Hepatocyte (in vitro differentiated cells): ENCODE results near the gene EME2.

Experiments used
- EZH2phosphoT487 ChIP-seq: fragments of 200-600 bp; sonication (generic); IDR thresholded peaks from one replicate; pipeline ENCODE4 v1.6.1; 2018; ENCODE audit warnings: antibody characterized with exemption, mild to moderate bottlenecking, low read depth, moderate library complexity; ENCODE audit not compliant: unreplicated experiment, severe bottlenecking
- TF ChIP-seq, protein P1 (sequence below): fragments of 200-600 bp; sonication (generic); IDR thresholded peaks from 2 replicates; pipeline ENCODE4 v1.5.1; 2016; ENCODE audit warnings: antibody characterized with exemption, mild to moderate bottlenecking; ENCODE audit not compliant: poor library complexity

DNA sequence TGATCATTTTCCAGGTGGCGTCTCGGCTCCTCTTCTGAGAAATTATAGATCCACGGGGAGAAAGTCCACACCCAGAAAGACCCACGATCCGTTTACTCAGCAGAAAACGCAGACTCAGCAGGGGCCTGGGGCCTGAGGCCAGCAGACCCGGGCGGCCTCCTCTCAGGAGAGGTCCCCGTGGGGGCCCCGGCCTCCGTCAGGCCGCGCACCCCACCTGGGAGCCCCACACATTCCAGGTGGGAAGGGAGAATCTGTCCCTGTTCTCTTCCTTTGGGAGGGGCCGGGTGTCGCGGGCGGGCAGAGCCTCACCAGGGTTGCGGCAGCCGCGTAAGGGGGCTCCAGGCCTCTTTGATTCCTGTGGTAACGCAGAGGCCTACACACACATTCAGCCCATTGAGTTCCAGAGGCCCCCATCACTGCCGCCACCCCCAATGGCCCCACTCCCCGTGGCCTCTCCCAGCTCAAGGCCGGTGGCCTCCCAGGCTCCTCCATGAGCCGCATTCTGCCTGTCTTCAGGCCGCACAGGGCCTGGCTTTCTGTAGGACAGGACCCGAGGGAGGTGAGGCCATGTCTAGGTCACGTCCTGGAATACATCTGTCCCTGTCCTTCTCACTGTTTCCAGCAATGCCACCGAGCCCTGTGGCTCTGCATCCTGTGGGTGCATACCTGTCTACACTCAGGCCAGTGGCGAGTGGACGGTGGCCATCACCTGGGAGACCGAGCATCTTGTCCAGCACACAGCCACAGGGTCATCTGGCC lies 22.5 kb downstream of the EME2 start:
- TF ChIP-seq, protein P1, sequence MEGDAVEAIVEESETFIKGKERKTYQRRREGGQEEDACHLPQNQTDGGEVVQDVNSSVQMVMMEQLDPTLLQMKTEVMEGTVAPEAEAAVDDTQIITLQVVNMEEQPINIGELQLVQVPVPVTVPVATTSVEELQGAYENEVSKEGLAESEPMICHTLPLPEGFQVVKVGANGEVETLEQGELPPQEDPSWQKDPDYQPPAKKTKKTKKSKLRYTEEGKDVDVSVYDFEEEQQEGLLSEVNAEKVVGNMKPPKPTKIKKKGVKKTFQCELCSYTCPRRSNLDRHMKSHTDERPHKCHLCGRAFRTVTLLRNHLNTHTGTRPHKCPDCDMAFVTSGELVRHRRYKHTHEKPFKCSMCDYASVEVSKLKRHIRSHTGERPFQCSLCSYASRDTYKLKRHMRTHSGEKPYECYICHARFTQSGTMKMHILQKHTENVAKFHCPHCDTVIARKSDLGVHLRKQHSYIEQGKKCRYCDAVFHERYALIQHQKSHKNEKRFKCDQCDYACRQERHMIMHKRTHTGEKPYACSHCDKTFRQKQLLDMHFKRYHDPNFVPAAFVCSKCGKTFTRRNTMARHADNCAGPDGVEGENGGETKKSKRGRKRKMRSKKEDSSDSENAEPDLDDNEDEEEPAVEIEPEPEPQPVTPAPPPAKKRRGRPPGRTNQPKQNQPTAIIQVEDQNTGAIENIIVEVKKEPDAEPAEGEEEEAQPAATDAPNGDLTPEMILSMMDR: no peak
- TF ChIP-seq EZH2phosphoT487: no peak
